CD4-positive, alpha-beta T cell treated with Interferon gamma for 1 hour (primary cell): ENCODE data around the gene DPP6.
"Not testable (repeated sequence)": the region's sequence is repeated elsewhere in the genome, so short reads cannot be mapped to it uniquely, and the experiment has no call there.

Experiments used
- DNase-seq: peaks from one replicate; pipeline ENCODE4 v3.0.0-alpha.2; 2020

Gene DPP6

DNA sequence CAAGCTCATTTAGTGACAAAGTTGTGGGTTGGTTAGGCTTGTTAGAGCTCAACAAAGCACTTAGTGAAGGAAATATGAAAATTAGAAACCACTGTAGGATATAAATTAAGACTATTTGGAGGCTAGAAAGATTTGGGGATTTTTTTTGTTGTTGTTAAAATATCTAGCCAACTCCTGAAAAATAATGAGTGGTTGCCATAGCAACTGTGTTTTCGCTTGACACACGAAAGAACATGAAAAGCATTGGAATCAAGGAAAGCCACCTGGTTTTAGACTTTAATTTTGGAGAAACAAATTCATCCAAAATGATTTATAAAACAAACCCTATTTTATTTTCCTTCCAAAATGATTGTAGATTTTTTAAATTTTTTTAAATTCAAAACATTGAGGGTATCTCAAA, 26.3 kb downstream of the DPP6 start:
- not testable (repeated sequence) for DNase-seq

DNA sequence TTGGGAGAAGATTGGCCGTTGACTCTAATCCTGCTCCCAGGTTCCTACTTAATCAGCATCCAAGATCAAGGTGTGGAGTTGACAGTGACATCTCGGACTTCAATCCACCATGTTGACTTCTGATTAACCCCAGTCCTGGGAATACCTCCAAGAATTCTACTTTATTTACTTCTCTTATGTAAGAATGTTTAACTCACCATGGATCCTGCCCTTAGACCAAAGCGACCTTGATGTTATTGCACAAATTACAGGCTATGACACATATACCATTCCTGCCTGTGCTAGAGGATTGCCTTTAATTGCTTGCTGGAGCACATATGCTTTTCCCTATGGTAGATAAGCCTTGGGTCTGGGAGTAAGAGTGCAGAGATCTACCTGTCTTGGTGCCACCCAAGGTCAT, 28.1 kb downstream of the DPP6 start:
- DNase-seq = not testable (repeated sequence)

DNA sequence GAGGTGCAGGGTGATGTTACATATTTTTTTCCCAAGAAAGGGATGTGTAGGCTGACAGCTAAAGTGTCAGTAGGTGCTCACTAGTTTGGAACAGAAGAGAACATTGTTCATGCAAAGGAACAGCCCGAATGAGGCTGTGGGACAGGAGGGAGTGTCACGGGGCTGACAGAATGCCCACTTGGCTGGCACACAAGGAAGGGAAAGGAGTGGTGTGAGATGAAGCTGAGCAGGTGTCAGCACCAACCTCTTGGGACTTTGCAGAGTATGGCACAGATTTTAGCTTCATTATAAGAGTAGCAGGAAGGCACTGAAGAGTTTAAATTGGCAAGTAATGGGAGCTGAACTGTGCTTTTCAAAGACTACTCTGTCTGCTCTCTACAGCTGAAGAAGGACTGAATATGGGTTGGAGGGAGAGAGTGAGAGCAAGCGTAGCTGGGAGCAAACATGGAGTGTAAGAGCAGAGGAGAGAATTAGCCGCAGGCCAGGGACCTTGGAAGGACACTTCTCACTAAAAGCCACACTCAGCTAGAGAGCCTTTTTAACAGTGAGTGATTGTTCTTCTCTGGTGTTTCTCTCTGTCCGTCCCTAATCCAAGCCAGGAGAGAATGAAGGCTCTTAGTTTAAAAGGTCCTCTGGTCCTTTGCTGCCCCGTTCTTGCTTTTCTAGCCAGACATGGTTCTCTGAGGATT, 35.0 kb downstream of the DPP6 start:
- not testable (repeated sequence) for DNase-seq

DNA sequence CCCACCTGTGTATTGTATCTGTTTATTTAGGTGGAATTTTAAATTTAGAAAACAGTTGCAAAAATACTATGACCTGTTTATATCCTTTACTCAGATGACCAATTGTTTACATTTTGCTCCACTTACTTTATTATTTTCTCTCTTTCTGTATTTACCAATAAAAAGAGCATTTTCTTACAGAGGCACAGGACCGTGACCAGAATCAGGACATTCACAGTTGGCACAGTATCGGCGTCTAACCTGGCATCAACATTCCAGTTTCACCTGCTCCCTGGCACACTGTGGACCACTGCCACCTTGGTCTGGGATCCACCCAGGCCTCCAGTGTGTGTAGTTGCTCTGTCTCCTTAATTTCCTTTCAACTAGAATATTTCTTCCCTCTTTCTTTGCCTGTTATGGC, 39.9 kb downstream of the DPP6 start:
- not testable (repeated sequence) for DNase-seq

DNA sequence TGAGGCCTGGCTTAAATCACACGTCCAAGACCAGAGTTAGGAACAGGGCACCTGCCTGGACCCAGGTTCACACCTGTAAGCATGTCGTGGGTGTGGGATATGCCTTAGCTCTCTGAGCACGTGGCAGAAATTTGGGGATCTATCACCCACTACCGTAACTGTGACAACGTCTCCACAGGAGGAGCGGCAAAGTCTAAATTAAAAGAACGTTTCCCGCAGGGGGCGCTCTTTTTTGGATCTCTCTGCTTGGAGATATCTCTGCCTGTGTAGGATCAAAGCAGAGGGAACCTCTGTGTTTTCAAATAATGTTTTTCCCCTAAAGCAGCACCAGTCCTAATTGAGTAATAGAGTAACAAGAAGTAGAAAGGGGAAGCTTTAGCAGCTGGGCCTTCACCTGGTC, 43.0 kb downstream of the DPP6 start:
- not testable (repeated sequence) for DNase-seq

DNA sequence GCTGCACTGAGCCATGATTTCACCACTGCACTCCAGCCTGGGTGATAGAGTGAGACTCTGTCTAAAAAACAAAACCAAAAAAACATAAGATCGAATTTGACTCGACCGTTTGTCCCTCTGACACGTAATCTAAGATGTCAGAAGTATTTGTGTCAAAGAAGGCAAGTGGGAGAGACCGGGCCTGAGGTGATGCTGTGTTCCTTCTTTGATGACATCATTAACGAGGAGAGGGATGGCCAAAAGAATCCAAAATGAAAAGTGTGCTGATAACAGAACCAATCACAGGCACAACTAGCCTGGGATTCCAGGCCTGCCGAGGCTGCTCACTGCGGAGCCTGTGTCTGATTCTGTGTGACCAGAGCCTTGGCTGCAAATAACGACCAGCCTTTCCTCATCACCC, 52.9 kb downstream of the DPP6 start:
- DNase-seq = not testable (repeated sequence)

DNA sequence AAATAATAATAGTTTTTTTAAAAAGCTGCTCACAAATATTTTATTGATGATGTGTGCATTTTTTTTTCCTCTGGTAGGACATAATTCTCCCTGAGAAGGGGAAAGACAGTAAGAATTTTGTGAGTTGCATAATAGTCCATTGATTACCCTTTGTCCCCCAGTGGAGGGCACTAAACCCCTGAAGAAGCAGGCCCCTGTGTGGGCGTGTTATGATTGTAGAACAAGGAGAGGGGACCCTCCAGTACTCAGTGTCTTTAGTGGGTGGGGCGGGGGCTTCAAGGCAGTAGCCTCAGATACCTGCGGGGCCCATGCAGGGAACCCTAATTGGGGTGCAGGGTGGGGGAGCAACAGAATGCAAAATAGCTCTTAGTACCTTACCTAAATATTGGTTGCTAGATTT, 57.4 kb downstream of the DPP6 start:
- DNase-seq = not testable (repeated sequence)

DNA sequence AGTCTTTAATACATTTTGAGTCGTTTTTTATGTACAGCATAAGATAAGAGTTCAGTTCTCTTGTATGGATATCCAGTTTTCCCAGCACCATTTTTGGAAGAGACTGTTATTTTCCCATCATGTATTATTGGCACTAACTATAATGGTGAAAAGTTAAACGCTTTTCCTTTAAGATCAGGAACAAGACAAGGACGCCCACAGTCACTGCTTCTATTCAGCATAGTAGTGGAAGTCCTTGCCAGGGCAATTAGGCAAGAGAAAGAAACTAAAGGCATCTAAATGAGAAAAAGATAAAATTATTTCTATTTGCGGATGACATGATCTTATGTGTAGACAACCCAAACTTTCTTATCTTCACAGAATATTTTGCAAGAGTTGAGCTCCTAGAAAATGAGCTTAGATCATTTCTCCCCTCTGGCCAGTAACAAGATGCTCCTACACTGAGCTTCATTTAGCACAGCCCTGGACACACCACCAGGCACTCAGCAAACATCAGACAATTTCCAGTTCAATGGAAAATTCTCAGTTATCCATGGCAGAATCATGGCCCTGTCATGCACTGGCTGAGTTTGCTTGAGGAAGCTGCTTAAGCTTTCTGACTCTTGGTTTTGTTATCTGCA, 61.6 kb downstream of the DPP6 start:
- DNase-seq = not testable (repeated sequence)

DNA sequence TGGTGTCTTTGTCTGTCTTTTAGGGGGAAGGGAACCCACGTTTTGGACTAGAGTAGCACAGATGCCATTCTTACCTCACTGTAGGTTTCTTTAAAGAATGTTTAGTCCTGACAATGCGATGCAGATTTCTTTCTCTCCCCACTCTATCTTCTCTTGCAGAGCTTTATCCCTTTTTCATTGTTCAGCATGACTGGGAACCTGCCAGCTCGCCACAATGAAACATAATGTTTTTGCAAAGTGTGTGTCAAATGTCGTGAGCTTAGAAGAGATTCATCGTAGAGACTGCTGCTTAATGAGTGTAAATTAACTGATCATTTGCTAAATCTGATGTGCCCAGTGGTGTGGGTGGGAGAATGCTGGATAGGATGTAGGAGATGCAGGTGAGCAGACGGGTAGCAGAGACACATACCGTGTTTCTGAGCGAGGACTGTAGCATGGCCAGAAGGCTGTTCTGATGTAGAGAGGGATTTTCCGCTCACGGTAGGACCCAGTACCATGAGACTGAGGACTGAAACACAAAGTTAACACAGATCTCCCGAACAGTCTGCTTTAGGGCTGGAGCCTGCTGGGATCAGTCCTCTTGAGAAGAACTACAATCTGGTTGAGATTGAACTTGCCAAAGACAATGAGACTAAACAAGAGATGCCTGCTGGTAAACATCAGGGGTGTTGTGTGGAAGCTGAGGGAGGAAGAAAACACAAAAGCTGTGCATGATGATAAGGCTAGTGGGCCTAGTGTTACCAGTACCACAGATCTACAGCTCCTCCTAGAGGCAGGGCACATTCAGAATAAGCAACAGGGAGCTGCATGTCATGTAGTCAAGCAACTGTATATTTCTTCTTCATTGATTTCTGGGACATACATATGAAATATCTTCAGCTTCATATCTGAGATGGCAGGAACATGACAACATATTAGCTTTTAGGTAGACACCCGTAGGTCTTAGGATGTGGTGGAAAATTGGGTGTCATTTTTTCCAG, 65.5 kb downstream of the DPP6 start:
- DNase-seq = not testable (repeated sequence)

DNA sequence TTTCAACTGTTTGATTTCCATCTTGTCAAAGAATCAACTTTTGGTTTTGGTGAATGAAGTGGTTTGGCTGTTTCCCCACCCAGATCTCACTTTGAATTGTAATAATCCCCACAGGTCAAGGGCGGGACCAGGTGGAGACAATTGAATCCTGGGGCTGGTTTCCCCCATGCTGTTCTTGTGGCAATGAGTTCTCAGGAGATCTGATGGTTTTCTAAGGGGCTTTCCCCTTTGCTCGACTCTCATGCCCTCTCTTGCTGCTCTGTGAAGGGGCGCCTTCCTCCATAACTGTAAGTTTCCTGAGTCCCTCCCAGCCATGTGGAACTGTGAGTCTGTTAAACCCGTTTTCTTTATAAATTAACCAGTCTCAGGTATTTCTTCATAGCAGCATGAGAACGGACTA, 68.6 kb downstream of the DPP6 start:
- DNase-seq = not testable (repeated sequence)

DNA sequence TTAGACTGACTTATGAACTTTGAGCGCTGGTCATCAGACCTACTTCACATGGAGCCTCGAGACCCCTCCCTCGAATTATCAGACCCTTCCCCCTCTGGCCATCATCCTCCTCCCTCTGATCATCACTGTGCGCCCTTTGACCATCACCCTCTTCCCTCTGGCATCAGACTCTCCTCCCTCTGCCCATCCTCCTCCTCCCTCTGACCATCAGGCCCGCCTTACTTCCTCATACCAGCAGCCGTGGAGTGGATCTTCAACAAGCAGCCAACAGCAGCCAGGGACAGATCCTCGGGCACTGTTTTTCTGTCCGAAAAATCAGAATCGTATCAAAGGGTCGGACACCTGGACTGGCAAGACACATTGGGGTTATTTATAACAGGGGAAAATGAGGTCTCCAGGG, 70.5 kb downstream of the DPP6 start:
- not testable (repeated sequence) for DNase-seq

DNA sequence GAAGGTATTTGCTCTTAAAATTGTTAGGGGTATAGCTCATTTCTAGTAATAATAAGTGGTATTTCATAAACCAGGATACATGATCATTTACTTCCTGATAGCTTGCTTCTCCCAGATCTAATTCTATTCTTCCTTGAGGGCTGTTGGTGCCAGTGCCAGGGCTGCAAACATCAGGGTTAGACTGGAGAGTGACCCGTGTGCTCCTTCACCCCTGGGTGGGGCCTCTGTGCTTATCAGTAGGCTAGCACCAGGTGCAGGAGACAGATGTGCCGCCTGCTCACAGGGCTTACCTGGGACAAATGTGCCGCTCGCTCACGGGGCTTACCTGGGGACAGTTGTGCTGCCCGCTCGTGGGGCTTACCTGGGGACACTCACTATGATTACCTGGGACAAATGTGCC, 71.2 kb downstream of the DPP6 start:
- DNase-seq = not testable (repeated sequence)

DNA sequence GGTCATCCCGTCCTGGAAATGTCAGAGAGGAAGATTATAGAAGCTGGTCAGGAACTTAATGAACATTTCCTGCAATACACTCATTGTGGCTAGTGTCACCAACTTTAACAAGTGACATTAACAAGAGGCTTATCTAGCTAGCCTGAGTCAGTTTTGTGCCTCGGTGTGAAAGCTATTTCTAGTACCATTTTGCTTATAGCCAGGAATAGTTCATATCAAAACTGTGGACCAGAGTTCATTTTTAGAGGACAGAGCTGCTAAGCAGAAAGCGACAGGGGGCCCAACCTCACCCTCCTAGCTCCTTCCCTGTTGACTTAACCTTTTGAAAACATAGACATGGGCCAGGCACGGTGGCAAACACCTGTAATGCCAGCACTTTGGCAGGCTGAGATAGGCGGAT, 76.9 kb downstream of the DPP6 start:
- DNase-seq = not testable (repeated sequence)

DNA sequence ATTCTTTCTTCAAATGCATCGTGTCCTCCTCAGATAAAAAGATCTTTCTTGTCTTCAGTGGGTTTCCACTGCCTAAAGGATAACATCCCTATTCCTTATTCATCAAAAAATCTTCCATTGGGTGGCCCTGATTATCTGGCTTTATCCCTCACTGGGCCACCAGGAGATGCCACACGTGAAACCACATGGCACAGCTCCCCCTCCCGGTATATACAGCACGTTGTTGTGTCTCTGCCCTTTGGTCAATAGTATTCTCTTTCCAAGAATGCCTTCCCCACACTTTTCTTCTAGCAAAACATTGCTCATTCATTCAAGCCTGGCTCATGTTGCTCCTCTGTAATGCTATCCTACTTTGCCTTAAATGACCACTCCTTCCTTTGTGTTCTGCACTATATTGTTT, 80.4 kb downstream of the DPP6 start:
- DNase-seq = not testable (repeated sequence)

DNA sequence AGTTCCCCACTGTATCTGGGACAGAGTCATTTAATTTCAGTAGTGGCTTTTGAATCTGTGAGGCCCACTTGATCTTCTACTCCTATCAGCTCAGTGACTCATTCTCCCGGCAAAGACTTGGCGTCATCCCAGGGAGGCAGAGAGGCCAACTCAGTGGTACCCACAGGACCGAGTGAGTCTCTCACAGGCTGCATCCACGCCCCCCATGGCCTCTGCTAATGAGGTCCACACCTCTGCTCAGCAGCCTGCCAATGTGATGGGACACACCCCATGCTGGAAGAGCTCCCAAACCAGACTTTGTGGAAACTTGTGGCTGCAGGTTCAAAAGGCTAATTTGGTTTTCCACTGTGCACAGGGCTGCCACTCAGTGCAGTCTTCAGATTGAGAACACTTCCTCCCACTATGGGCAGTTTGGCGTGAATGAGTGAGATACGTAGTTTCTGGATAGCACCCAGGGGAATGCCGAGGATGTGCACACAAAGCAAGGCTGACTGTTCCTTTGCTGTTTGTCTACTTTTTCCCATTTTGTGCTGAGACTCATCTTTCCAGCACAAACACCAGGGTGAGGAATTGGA, 81.6 kb downstream of the DPP6 start:
- not testable (repeated sequence) for DNase-seq

DNA sequence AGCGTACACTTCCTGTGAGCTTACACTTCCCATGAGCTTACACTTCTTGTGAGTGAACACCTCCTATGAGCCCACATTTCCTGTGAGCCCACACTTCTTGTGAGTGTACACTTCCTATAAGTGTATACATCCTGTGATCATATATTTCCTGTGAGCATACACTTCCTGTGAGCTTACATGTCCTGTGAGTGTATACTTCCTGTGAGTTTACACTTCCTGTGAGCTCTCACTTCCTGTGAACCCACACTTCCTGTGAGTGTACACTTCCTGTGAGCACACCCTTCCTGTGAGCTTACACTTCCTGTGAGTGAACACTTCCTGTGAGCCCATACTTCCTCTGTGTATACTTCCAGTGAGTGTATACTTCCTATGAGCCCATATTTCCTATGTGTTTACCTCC, 82.5 kb downstream of the DPP6 start:
- not testable (repeated sequence) for DNase-seq

DNA sequence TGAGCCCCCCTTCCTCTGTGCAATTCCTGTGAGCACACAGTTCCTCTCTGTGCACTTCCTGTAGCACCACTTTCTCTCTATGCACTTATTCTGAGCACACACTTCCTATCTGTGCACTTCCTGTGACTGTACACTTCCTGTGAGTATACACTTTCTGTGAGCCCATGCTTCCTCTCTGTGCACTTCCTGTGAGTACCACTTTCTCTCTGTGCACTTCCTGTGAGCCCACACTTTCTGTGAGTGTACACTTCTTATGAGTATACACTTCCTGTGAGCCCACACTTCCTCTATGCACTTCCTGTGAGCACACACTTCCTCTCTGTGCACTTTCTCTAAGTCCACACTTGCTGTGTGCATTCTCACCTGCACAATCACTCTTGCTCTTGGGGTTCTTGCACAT, 83.4 kb downstream of the DPP6 start:
- not testable (repeated sequence) for DNase-seq

DNA sequence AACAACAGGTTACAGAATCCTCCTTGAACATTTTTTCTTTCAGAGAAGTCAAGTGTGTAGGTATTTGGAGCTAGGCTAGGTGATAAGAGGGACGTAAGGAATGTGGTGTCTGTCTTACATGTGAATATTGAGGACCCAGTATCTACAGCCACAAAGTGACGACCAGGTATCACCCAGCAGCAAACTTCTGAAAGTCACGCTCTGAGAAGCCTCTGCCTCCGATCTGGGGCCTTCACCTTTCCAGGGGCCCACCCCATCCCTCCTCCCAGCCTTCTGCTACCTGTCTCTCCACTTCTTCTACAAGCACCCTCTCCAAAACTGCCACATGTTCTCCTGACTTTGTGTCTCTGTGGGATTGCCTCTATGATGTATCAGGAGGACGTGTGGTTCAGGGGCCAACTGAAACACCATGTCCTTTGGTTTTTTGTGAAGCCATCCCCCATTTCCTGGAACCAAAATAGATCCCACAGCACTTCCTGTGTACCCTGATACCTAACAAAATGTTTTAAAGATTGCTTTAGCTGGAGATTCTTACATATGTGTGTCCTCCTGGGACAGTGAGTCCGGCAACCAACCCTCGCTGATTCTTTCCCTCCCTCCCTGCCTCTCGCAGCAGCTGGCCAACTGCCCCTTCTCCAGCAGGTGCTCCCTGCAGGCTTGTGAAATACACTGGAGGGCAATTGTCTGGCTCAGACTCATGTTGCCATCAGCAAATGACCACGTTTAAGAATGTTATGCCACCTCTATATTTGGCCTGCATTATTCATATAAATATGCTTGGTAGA, 93.9 kb downstream of the DPP6 start:
- DNase-seq = not testable (repeated sequence)

DNA sequence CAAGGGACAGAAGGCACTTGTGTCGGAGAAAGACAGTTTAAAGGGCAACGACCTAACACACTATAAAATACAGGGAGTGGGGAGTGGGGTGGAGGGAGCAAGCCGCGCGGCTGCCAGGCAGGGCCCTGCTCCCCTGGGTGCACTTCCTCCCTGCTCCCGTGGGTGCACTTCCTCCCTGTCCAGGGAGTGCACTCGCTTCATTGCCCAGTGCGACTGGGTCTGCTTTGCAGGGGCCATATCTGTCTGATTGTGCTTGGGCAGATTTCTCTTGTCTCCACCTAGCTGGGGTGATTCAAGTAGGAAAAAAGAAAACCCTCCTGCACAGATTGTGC, 94.5 kb downstream of the DPP6 start:
- DNase-seq = not testable (repeated sequence)

DNA sequence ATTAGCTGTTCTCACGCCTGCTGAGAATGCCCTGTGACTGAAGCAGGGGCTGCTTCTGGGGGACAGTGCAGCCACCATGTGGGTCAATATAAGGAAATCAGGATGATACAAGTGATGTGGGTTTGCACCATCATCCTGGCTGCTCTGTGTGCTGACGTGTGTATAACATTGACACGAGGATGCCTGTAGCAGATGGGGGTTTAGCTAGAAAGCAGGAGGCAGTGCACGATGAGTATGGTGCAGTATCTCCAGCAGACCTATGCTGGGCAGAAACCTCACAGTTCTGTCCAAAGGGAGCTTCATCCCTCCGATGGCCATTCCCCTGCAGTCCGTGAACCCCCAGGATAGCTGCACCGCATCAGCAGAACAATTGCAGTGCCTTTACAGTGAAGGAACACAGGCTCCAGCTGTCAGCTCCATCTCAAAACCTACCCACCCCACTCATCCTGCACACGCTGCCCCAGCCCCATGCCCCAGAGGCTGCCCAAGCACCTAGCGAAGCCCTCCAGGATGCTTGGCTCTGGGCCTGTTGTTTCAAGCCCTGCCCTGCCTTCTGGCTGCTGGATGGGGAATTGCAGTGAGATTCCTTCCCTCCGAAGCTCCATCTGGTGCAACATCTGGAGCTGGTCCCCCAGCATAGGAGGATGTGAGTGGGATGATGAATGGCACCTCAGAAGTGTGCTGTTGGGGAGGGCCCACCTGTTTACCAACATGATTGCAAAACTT, 96.8 kb downstream of the DPP6 start:
- not testable (repeated sequence) for DNase-seq

DNA sequence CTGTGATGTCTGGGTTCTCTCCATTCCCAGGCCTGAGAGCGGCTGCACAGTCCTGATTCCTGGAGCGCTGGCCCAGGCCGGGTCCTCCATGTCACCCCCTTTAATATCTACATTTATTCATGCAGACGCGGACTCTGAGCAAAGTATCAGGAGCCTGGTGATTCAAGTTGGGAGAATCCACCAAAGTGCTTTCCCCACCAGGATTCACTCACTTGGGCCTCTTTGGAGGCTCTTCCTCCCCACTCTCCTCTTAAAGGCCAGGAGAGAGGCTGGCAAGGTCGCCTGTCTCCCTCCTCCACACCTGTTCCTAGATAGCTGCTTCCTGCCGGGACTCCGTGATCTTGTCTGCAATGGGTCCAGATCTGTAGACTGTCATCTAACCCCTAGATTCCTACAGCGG, 98.5 kb downstream of the DPP6 start:
- DNase-seq = not testable (repeated sequence)

DNA sequence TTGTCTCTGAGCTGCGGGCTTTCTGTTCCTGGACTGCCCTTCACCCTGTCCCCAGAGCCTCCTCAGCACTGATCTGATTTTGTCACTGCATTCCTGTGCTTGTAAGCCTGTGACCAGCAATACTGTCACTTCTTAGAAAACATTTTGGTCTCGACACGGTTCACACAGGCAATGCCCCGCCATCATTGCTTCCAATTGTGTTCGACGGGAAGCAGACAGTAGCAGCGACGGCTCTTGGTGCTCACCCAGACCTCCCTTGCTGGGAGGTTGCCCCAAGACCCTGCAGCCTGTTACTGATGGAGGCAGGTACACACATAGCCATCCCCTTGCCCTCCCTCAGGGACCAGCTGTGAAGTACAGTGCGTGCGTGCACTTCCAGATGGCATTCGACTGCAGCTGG, 99.1 kb downstream of the DPP6 start:
- DNase-seq = not testable (repeated sequence)
